LNCaP clone FGC (cell line): ENCODE results near the gene KAT2A.
"Not testable (repeated sequence)": the region's sequence is repeated elsewhere in the genome, so short reads cannot be mapped to it uniquely, and the experiment has no call there.

Experiments
- DNase-seq: peaks from one replicate; pipeline ENCODE4 v3.0.0-alpha.2; 2011; ENCODE audit warnings: low read depth
- H3K4me3 ChIP-seq: 2 replicates; pipeline ENCODE4 v1.5.1; 2011; ENCODE audit warnings: mild to moderate bottlenecking, low read depth, low read length, control low read depth
- CTCF ChIP-seq: IDR thresholded peaks from 2 replicates; pipeline ENCODE4 v1.5.1; 2012; ENCODE audit warnings: mild to moderate bottlenecking; ENCODE audit not compliant: control insufficient read depth, insufficient read depth; ENCODE audit errors: extremely low read depth

Gene KAT2A

GRCh38 chr17:42142371-42142896, 21.3 kb upstream of the KAT2A start:
- DNase-seq = no peak
- TF ChIP-seq CTCF = no peak
- H3K4me3 ChIP-seq = no peak overlapping the region

GRCh38 chr17:42141382-42141781, 20.2 kb upstream of the KAT2A start:
- TF ChIP-seq CTCF = no peak
- DNase-seq = no peak
- H3K4me3 ChIP-seq = no peak overlapping the region

- not testable (repeated sequence) for H3K4me3 ChIP-seq, DNase-seq
These were observed 19.5 kb upstream of the KAT2A start for GRCh38 chr17:42140690-42141089.

- no peak for DNase-seq
- no peak overlapping the region for H3K4me3 ChIP-seq
- no peak for TF ChIP-seq CTCF
These were observed 17.8 kb upstream of the KAT2A start for GRCh38 chr17:42138749-42139492.

GRCh38 chr17:42136654-42137051, 15.5 kb upstream of the KAT2A start:
- no peak for DNase-seq
- H3K4me3 ChIP-seq = peak overlapping the region; percentile 50

GRCh38 chr17:42135664-42136653, 14.8 kb upstream of the KAT2A start:
- TF ChIP-seq CTCF = no peak
- peak overlapping the region; percentile 50 for H3K4me3 ChIP-seq
- DNase-seq = peak; percentile 96

More at GRCh38 chr17:42136654-42137051, 15.5 kb upstream of the KAT2A start:
- no peak for TF ChIP-seq CTCF

GRCh38 chr17:42135151-42135550, 14.0 kb upstream of the KAT2A start:
- H3K4me3 ChIP-seq = peak overlapping the region; percentile 50
- DNase-seq = no peak
- TF ChIP-seq CTCF = no peak
